ENCODE data around the gene CRELD2. TPM values are rescaled to one million over a fixed set of nuclear protein-coding genes. Genes with fewer than 3 reads are reported as not detected.
A peak's percentile ranks its signal among the peaks of the same experiment; 100 is the strongest.

Gene CRELD2
- total RNA-seq, 1 donor from 2014 or later = 65.1 TPM

GRCh38 chr22:49928555-49929210 lies 10.2 kb downstream of the CRELD2 start:
- DNase-seq (ENCODE audit: low spot score) (no peak), ATAC-seq (no peak)

GRCh38 chr22:49929211-49929979 lies 11.0 kb downstream of the CRELD2 start:
- peak; percentile 73 for DNase-seq (ENCODE audit: low spot score)
- ATAC-seq = peak; percentile 67

- ATAC-seq (no peak), DNase-seq (ENCODE audit: low spot score) (peak; percentile 58)
Observed at GRCh38 chr22:49929994-49930575, 11.7 kb downstream of the CRELD2 start.

- peak; percentile 83 for DNase-seq (ENCODE audit: low spot score)
- ATAC-seq = peak; percentile 76
Observed at GRCh38 chr22:49930596-49931412, 12.4 kb downstream of the CRELD2 start.

- ATAC-seq = peak; percentile 30
- DNase-seq (ENCODE audit: low spot score) = peak; percentile 77
Observed at GRCh38 chr22:49933236-49934159, 15.1 kb downstream of the CRELD2 start.

GRCh38 chr22:49934160-49934890 lies 15.9 kb downstream of the CRELD2 start:
- ATAC-seq (peak; percentile 51), DNase-seq (ENCODE audit: low spot score) (peak; percentile 77)

- DNase-seq (ENCODE audit: low spot score) = peak; percentile 78
- ATAC-seq = peak; percentile 33
Observed at GRCh38 chr22:49934891-49935557, 16.6 kb downstream of the CRELD2 start.

GRCh38 chr22:49935561-49935960 lies 17.1 kb downstream of the CRELD2 start:
- no peak for DNase-seq (ENCODE audit: low spot score)
- no peak for ATAC-seq

- ATAC-seq (peak; percentile 61), DNase-seq (ENCODE audit: low spot score) (peak; percentile 89)
Observed at GRCh38 chr22:49936018-49936972, 17.9 kb downstream of the CRELD2 start.

- DNase-seq (ENCODE audit: low spot score) (peak; percentile 49), ATAC-seq (no peak)
Observed at GRCh38 chr22:49936973-49937757, 18.7 kb downstream of the CRELD2 start.

GRCh38 chr22:49937758-49938564 lies 19.5 kb downstream of the CRELD2 start:
- ATAC-seq (no peak), DNase-seq (ENCODE audit: low spot score) (peak; percentile 62)

- ATAC-seq (no peak), DNase-seq (ENCODE audit: low spot score) (no peak)
Observed at GRCh38 chr22:49938565-49939136, 20.2 kb downstream of the CRELD2 start.

- DNase-seq (ENCODE audit: low spot score) (no peak), ATAC-seq (no peak)
Observed at GRCh38 chr22:49941507-49942316, 23.3 kb downstream of the CRELD2 start.

- ATAC-seq (no peak), DNase-seq (ENCODE audit: low spot score) (no peak)
Observed at GRCh38 chr22:49942565-49943404, 24.4 kb downstream of the CRELD2 start.
